Dermis blood vessel endothelial cell (primary cell): ENCODE data around the gene DNAH10. TPM values are rescaled to one million over a fixed set of nuclear protein-coding genes. Genes with fewer than 3 reads are reported as not detected.
"Not testable (repeated sequence)": the region's sequence is repeated elsewhere in the genome, so short reads cannot be mapped to it uniquely, and the experiment has no call there.

Experiments
- DNase-seq: peaks from one replicate; pipeline ENCODE4 v3.0.0; 2010
- total RNA-seq: library from RNA; depleted of rRNA; stranded (reverse); fragments of >200 nt; gene quantifications from 2 replicates; pipeline ENCODE4 v1.2.3, GENCODE V29; 2014

Gene DNAH10
- total RNA-seq, 1 donor from 2014 or later, result not detected

GRCh38 chr12:123747309-123747708 is 14.8 kb upstream of the DNAH10 start:
- no peak for DNase-seq

GRCh38 chr12:123748161-123748560 is 13.9 kb upstream of the DNAH10 start:
- no peak for DNase-seq

DNA sequence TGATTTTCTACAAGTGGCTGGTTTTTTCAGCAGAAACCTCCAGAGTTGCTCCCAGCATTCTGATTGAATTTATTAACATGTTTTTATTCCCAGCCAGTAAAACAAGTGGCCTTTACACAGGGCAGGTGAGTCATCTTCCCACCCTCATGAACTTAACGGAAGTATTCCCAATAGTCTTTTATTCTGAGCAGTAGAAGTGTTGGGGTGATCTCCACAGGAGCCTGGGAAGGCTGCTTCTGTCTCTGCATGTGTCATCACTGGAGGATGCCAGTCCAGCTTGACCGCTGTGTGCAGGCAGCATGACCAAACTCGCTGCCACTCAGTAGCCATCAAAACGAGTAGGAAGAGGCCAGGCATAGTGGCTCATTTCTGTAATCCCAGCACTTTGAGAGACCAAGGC is 13.4 kb upstream of the DNAH10 start:
- peak; percentile 62 for DNase-seq

DNA sequence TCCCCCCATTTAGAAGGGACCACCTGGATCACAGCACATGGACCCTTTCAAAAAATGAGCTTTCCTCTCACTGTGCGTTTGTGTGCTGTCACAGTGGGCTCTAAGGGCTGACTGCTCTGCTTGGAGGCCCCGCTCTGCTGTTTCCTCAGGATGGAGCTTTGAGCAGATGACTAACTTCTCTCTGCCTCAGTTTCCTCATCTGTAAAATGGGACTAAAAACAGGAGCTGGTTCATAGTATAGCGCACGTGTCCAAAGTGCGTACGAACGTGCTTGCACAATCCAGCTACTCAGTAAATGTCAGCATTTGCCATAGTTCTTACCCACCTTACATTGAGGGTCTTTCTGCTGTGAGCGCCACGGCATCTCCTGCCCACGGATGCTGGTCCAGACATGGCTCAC is 12.7 kb upstream of the DNAH10 start:
- DNase-seq, result no peak

DNA sequence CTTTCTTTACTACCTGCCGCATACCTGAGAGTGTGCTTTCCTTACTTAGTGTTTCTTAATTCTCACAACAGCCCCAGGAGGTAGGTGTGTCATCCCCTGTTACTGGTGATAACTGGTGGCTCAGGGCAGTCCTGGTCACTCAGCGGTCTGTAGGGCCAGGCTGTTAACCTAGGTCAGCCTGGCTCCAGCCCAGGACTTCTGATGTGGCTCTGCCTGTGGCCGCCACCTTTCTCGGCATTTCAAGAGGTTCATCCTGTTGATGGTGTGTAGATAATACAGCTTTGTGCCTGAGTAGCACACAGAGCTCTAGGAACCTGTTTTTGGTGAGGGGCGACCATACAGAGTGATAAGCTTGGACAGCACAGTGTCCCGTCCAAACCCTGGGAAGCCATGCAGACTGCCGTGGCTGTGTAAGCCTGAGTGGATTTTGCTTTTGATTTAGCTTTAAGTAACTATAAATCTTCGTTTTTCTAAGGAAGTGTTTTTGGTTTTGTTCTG is 11.9 kb upstream of the DNAH10 start:
- no peak for DNase-seq

- no peak for DNase-seq
These were observed 10.1 kb upstream of the DNAH10 start for GRCh38 chr12:123752046-123752445.

DNA sequence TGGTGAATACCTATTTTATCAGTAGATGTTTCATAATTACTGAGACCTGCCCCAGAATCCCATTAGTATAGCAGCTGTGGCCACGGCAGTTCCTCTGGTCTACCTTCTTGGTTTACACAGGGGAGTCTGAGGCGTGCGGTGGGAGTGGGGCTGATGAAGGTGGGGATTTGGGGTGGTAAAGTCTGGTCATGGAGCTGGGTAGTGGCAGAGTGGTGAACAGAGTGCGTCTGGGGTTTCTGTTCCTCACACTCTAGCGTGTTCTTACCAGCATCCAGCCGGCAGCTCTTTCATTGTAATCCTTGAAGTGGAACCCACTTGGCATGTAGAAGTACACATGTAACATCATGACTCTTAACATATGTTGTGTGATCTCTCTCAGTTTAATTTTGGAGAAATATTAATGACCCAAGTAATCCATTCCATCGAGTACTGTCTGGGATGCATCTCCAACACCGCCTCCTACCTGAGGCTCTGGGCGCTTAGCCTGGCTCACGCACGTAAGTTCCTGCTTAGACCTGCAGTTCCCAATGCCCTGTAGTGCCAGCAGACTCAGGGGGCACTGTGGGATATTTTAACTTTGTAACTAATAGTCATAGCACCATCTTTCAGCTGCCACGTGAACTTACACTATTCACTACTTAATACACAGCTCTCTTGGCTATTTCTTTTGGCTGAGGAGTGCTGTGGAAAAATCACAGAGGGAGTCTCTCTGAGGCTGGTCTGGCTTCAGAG is 7.9 kb upstream of the DNAH10 start:
- DNase-seq, result no peak

- DNase-seq, result no peak
These were observed 4.5 kb upstream of the DNAH10 start for GRCh38 chr12:123757561-123757960.

DNA sequence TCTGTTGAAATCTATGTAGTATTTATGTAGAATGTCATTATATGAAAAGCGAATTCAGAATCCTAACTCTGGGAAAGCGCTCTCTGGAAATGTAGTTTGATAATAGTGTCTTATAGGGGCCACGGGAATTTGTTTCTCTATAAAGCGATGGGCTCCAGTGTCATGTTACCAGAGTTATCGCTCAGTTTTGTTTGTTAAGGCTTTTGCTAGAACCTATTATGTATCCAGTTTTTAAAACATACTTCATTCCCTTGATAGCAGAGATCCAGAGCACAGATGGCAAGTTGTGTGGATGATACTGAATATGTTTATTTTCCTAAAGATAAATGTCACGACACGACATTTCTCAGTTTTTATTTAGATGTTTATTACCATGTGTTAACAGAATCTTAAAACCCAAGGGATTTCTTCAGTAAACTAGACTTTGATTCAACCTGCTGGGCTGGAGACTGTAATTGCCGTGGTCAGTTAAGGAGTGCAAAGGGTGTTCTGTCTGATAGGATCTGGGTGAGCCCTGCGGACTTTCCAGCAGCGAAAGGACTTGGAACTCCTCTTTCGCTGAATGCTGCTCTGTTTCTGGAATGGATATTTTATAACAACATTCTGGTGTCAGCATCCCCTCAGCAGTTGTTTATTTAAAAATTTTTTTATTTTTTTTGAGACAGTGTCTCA is 1.7 kb upstream of the DNAH10 start:
- DNase-seq, result no peak

DNA sequence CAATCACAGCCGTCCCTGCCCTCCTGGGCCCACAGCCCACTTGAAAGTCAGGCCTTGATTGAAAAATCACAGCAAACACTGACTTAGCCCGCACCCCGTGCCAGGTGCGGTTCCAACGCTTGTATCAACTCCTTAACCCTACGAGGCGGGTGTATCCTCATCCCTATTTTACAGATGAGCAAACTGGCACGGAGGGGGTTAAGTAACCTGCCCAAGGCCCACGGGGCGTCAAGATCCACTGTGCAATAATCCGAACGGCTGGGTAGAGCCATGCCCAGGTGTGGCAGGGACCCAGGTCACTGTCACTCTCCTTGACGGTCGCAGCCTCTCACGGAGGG is 583 bp downstream of the DNAH10 start:
- no peak for DNase-seq

DNA sequence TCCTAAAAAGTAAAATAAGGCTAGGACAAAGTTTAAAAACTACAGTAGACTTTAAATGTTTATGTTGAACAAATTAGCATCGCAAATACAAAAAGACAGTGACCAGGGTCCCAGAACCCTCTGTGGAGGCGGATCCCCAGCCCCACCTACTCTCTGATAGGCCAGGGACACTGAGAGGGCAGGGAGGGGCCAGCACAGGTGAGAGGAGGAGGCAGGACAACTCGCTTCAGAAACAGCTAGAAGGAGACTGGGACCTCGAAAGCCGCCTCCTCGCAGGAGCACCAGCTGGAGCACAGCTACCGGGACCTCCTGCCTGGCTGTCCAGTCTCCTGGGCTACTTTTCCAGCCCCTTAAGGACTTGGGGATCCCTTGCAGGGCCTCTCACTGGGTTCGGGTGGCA is 992 bp downstream of the DNAH10 start:
- no peak for DNase-seq

DNA sequence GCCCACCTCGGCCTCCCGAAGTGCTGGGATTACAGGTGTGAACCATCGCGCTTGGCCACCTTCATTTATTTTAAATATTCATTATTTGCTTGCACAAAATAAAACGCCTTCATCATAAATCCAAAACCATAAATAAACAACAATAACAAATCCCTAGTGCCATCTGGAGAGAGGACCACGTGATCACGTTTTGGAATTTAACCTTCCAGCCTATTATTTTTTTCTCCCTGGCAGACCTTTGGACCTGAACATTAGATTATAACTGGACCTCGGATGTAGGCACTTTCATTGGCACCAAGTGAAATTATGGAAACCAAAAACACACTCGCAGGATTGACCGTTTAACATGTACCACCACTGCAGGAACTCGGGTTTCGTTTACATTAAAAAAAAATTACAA is 2.0 kb downstream of the DNAH10 start:
- no peak for DNase-seq

DNA sequence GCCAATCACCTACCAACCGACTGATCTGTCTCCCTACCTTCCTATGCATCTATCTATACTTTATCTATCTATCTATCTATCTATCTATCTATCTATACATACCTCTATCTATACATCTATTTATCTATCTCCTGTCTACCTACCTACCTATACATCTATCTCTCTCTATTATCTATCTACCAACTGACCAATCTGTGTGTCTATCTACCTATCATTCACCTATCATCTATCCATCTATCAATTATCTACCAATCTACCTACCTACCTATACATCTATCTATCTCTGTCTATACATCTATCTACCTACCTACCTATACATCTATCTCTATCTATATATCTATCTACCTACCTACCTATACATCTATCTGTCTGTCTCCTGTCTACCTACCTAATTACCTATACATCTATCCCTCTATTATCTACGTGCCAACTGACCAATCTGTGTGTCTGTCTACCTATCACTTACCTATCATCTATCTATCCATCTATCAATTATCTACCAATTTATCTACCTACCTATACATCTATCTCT is 3.5 kb downstream of the DNAH10 start:
- no peak for DNase-seq

GRCh38 chr12:123767613-123768012 is 5.5 kb downstream of the DNAH10 start:
- no peak for DNase-seq

- no peak for DNase-seq
These were observed 9.2 kb downstream of the DNAH10 start for GRCh38 chr12:123771261-123771660.

GRCh38 chr12:123772074-123772473 is 10.0 kb downstream of the DNAH10 start:
- no peak for DNase-seq

GRCh38 chr12:123773375-123773774 is 11.3 kb downstream of the DNAH10 start:
- no peak for DNase-seq

DNA sequence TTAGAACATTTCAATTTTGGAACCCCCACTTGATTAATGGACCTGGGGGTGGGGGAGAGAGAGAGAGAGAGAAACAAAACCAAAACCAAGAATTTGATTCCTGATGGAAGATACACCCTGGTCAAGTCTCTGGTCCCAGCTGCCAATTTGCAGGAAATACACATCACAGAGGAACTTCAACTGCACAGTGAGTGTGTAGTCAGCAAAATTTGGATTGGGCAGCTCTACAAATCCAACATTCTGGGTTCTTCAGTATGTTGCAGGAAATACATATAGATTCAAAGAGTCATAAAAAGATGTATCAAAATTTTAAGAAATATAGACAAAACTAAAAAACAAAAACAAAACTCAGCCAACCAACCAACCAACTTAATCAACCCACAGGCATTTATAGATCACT is 17.4 kb downstream of the DNAH10 start:
- DNase-seq, result no peak

GRCh38 chr12:123782997-123783792 is 21.1 kb downstream of the DNAH10 start:
- DNase-seq, result peak; percentile 21

DNA sequence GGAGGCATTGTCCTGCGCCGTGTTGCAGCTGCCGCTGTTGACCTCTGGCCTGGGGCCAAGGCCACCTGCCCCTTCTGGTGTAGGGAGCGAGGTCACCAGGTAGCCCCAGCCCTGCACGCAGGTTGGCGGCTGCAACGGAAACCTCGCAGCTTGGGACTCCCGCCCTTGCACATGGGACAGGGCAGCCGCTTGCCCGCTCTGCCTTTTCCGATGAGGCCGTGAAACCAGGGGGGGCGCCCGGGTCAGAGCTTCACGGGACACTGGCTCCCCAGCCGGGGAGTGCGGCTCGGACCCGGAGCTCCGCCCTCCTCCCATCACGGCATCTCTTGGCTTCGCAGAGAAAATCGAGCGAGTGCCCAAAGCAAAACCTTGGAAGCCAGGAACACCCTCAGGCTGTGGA is 25.4 kb downstream of the DNAH10 start:
- DNase-seq, result no peak

DNA sequence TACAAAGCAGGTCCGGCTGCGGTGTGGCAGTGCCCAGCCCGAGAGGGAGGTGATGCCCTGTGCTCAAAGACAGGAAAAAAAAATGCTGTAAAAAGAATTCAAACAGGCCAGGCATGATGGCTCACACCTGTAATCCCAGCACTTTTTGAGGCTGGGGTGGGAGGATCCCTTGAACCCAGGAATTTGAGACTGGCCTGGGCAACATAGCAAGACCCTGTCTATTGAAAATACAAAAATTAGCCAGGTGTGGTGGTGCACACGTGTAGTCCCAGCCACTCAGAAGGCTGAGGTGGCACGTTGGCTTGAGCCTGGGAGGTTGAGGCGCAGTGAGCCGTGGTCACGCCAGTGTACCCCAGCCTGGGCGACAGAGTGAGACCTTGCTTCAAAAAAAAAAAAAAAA is 26.4 kb downstream of the DNAH10 start:
- DNase-seq, result no peak

GRCh38 chr12:123789422-123789821 is 27.3 kb downstream of the DNAH10 start:
- not testable (repeated sequence) for DNase-seq

- no peak for DNase-seq
These were observed 28.9 kb downstream of the DNAH10 start for GRCh38 chr12:123790905-123791467.
